OCI-M2 (cell line): ENCODE results near the gene TMEM54.

ENCODE experiments used
- DNase-seq: peaks from one replicate; lab custom pipeline; 2025; ENCODE audit not compliant: unreplicated experiment; lab: John Stamatoyannopoulos, UW

Gene TMEM54, protein sequence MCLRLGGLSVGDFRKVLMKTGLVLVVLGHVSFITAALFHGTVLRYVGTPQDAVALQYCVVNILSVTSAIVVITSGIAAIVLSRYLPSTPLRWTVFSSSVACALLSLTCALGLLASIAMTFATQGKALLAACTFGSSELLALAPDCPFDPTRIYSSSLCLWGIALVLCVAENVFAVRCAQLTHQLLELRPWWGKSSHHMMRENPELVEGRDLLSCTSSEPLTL

DNA sequence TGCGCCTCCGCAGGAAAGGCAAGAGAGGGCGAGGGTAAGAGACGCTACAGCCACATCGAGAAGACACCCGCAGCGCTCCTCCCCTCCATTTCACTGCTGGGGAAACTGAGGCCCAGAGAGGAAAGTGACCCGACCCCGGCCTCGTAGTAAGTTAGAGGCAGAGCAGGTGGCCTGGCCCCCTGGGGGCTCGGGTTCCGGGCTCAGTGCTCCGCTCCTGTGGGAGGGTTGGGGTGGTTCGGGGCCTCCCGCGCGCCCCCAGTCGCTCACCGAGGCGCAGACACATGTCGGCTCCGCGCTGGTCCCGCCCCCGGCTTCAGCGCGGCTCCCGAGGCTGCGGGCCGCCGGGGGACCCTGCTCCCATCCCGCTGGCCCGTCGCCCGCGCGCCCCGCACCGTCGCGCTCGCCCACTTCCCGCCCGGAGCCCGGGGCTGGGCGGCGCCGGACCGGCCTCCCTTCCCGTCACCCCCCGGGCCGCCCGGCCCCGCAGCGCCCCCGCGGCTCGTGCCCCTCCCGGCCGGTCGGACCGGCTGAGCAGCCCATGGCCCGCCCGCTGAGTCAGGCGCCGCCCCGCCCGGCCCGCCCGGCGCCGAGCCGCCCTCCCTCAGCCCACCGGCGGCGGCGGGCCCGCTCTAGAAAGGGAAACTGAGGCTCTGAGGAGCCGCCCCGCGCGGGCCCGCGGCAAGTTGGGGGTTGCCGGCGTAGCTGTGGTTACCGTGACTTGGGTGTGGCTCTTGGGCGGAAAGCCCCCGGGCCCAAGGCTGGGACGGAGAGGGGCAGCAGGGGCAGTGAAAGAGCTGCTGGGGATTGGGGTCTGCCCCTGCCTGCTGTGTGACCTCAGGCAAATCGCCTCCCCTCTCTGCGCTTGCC lies at the start of gene TMEM54:
Gene TMEM54 (minus strand): TSS at position 434 of the 867 bp plus-strand sequence. CDS start 151 bp downstream, at position 283.
- DNase-seq, result no peak

DNA sequence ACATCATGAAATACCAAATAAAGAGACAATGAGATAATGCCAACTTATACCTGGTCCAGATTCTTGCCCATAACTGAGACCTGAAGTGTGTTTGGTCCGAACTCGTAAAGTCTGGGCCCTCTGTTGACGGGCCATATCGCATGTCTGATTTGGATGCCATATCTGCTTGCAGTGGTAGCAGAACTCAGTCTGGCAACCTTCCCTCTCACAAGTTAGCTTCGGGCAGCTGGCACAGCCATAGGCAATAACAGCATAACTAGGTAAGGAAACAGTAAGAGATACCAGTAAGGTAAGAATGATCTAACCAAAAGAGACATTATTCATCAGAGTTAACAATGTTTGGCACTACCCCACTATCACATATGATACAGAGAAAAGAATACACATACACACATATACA lies 48.3 kb upstream of the TMEM54 start:
- DNase-seq, result no peak

DNA sequence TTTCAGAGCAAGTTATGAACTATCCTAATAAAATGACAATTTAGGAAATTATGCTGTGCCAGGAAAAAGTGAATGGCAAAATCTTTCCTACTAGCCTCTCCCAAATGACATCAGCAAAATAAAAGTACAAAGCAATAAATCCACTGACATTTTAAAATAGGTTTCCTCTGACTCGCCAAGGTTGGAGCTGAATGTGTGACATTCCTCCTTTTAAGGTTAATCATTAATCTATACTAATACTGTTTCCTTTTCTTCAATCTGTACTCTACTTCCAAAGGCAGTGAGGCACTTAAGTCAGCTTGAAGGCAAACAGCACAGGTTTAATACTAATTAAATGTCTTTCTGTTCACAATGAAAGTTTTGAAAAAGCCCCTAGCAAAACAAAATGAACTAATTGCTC lies 47.7 kb upstream of the TMEM54 start:
- no peak for DNase-seq

DNA sequence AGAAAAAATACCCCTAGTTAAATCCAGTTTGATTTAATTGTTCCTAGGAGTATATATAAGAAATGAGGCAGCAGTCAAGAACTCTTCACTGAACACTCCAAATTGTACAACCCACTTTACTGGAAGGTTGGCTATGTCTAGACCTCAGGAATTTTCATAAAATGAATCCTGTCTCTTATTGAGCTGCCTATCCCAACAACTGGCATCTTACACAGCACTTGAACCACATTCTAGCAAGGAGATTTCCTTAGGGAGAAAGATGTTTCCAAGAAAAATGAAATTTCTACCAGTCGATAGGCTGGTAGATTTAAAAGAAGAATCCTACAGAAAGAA lies 47.2 kb upstream of the TMEM54 start:
- no peak for DNase-seq

DNA sequence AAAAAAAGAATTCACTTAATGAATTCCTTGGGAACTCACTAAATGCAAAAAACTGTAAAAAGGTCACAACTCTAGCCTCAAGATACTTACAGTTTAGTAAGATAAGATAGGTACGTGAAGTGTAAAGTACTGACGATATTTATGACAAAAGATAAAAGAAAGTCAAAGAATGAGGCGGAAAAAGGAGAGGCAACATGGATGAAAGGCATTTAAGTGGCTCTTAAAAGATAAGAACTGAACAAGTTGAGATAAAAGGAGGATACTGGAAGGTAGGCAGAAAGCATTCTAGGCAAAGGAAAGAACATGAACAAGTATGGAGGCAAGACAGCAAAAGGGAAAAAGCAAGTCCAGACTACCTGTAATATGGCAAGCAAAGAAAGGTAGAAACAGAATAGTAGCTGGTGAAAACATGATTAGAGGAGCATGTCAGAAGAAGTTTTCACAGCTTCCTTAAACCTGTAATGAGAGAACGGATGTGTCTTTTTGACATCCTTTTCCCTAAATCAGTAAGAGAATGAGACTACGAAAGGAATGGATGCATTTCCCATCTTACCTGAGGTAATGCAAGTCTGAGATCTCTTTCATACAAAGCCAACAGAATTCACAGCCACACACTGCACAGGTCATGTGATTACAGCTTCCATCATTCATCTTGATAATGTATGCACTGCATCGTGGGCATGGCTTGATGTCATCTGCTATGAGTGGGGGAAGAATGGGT lies 46.6 kb upstream of the TMEM54 start:
- no peak for DNase-seq

DNA sequence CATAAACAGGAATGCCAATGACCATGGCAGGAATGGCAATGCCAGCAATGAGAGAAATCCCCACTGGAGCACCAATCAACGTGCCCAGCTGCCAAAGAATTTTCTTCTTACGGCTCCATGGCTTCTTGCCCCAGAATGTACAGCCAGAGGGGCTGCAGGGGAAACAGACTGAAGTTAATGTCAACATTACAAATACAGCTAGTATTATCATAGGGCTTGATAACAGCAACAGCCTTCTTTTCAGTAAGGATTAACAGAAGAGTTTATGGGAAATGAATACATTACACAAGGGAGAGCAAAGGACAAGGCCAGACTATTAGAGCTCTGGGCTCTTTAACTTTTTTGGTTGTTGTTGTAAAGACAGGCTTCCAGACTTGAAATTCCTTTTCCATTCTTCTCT lies 45.2 kb upstream of the TMEM54 start:
- no peak for DNase-seq

DNA sequence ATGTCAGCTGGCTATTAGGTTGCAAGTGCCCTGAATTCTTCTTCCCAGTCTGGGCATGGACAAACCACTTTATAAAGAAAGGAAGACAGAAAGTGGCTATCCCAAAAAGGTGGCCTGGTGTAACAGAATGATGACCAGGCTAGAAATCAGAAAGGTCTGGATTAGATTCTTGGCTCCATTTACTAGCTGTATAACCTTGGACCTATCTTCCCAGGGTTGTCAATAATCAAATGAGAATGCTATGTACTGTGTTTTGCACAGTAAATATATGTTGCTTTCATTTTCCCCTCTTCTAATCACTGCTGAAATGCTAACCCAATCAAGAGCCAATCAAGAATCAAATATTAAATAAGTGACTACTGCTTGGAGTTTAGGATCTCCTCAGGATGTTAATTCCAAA lies 43.0 kb upstream of the TMEM54 start:
- DNase-seq, result no peak

DNA sequence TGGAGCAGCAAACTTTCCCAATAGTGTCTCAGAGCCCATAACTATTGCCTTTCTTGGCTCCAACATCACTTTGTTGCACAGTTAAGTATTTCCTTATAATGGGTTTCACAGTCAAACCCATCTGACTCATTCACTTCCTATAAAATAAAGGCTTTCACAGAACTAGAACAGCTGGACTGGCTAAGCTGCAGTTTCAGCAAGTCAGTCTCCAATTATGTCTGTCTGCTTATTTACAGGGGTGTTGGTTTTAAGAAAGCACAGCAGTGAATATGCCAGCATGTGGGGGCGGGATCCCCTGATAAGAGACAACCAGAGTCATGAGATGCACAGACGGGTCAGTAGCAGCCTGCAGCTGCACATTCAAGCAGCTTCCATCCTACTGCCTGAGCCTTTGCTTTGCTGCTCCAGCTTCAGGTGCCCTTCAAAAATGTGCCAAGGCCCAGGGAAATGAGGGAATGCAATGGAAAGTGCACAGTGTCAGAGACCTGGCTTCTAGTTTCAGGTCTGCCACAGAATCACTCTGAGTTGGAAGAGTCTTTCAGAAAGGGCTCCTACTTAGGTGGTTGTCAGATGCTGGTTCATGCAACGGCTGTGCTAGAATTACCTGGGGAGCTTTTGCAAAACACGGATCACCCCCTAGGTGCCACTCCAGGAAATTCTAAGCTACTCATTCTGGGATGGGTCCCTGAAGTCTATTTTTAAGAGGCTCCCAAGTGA lies 38.6 kb upstream of the TMEM54 start:
- DNase-seq, result no peak

DNA sequence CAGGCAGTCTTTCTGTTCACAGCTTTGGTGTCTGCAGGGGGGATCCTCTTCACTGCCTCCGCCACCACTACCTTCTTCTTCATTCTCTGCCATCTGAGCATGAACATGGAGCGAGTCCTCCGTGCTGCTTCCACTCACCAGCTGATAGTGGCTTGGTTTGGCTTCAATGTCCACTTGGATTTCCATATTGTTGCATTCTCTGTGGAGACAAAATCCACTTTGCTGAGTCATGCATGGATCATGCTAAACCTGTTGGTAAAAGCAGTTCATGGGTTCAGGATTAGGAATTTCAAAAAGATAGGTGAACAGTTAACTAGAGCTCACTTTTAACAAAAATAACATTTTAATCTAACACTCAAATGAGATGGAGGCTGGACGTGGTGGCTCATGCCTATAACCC lies 35.9 kb upstream of the TMEM54 start:
- no peak for DNase-seq

DNA sequence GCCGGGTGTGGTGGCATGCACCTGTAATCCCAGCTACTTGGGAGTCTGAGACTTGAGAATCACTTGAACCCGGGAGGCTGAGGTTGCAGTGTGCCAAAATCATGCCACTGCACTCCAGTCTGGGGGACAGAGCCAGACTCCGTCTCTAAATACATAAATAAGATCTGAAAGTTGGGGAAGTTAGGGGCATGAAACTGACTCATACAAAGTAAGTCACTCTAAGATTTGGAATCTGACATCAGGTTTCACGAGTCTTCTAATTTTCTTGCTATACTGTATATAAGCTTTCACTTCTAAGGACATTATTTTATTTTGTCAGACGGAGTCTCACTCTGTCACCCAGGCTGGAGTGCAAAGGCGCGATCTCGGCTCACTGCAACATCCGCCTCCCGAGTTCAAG lies 33.3 kb upstream of the TMEM54 start:
- DNase-seq, result no peak

DNA sequence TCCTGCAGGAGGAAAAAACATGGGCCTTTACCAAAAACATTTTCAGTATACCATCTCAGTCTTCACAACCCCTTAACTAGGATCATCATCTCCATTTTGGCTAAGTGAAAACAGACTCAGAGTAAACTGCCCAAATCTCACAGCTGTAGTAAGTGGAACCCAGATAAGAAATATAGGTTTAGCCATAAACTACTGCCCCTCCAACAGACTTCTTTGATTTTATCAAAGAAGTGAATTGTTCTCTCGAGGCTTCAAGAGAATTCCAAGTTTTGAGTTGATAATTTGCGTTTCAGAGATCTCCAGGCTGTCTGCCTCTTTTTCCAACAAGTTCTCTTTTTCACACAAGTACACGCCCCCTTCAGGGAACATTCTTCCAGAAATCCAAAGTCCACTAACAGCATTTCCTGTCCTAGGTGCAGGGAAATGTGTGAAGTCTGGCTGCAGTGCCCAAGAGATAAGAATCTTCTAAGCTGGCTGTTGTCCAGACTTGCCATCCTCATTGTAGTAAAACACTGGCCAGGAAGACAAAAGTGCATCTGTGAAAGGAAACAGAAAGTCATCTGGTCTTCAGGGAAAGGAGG lies 32.6 kb upstream of the TMEM54 start:
- no peak for DNase-seq

DNA sequence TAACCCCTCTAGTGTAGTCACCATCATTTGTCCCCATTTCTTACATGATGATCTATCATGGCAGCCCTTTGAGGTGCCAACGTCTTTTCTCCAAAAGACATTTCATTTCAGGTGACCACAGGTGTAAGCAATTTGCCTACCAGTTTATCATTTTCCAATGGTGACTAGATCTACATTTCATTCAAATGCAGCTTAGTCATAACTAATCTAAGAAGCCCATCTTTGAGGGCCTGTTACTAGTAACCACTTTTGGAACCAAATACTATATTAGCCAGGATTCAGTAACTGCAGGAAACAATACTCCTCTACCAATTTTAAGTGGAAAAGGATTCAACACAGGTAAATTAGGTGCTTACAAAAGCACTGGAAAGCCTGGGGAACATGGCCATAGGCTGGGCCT lies 30.6 kb upstream of the TMEM54 start:
- no peak for DNase-seq

DNA sequence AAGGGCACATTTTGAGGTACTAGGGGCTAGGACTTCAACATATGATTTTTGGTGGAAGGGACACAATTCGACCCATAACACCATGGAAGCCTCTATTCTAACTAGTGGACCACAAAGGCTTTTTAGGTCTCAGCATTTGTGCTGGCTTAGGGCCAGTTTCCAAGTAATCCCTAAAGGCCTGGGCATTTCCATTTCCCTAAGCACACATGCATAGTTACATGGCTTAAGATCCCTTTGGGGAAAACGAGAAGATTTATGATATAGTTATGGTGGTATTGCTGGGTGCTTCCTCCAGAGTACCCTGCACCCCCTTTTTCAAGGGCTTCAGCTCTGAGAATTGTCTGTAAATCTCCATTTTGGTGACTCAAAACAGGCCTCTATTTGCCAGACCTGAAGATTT lies 28.2 kb upstream of the TMEM54 start:
- no peak for DNase-seq

DNA sequence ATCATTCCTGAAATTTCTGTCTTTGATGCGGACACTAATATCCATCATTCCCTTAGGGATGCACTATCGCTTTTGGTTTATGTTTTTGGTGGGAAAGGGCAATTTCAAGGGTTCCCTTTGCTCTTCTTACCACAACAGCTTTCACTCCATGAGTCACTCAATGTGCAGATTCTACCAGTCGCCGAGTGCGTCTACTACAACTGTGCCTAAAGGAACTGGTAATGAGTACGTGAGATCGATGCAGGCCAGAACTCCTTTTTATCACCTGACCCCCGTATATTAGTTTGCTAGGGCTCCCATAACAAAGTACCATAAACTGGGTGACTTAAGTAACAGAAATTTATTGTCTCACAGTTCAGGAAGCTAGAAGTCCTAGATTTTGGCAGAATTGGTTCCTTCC lies 27.5 kb upstream of the TMEM54 start:
- no peak for DNase-seq

DNA sequence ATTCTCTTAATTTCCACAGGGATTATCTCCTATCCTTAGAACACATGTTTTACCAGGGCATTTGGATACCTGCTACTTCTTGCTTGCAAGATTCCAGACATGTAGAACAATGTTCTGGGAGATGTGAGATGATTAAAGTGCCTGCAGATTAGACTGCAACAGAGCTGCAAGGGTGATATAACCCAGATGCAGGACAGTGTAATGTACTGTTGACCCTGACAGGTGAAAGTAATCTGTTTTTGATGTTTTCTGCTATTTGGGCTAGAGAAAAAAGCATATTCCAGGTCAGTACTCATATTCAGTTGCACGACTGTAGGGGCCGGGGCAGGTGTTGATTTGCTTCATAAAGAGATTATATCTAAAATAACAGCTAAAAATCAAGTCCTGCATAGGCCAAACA lies 27.1 kb upstream of the TMEM54 start:
- no peak for DNase-seq

DNA sequence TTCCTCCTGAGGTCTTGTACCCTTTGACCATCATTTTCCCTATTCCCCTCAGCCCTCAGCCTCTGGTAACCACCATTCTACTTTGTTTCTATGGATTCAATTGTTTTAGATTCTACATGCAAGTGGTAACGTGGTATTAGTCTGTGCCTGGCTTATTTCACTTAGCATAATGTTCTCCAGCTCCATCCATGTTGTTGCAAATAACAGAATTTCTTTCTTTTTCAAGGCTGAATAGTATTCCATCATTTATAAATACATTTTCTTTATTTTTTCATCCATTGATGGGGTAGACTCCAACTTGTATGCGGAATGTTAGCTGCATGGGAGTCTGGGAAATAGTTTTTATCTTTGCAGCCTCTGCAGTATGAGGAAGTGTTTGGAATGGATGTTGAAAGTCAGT lies 26.3 kb upstream of the TMEM54 start:
- DNase-seq, result no peak

DNA sequence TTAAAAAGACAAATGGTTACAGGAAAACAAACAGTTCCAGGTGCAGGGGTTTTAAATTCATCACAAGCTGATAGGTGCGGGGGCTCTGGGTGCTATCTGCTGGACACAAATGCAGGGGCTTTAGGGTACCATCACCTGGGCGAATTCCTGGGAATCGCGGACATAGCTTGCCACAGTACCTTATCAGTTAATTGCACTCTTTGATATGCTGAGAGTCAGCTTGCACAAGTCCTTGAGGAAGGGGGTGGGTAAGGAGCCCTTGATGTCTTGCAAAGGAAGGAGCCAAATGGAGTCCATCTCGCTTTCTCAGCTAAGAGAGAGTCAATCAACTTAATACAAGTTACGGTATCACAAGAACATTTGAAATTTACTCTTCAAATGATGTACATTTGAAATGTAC lies 25.4 kb upstream of the TMEM54 start:
- no peak for DNase-seq

DNA sequence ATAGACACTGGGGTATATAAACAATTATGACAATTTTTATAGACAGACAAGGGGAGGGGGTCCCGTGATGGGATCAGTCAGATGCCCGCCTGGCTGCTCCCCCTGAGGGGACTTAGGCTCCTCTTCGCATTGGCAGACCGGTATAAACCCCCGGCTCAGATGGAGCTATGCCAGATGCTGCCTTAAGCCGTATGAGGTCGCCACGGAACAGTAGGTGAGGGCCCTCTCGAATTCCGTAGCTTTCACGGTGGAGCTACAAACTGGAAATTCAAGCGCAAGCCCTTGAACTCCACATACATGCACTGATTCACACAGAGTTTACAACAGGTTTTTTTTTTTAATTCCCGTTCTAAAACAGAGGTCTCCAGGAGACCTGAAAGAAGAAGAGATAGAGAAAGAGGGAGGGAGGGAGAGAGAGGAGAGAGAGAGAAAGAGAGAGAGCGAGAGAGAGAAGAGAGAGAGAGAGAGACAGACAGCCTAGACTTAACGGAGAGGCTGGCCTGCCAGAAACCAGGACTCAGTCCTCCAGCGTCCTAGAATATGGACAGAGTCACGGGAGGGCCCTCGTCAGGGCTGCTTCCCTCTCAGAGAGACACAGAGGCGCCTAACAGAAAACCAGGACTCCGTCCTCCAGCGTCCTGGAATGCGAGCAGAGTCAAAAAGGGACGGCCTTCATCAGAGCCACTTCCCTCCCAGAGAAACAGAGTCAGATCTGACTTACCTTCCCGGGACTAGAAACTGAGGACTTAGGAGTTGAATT lies 24.4 kb upstream of the TMEM54 start:
- no peak for DNase-seq

DNA sequence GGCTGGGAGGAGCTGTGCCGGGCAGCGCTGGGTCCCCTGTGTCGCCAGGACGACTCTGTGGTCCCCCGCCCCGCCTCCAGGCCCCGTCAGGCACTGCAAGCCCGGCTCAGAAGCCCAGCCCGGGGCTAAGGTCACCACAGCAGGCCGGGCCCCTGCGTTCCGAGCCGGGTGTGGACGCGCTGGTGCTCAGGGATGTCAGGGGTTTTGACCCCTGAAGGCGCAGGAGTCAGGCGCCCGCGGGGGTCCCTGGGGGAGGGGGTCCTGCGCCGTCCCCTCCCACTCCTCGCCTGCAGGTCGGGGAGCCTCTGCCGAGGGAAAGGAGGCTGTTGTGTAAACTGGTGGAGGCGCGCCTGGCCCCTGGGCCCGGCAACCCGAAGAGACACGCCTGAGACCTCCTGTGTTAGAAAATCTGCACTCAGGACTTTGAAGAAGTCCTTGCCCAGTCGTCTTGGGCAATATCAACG lies 23.7 kb upstream of the TMEM54 start:
- DNase-seq, result no peak

DNA sequence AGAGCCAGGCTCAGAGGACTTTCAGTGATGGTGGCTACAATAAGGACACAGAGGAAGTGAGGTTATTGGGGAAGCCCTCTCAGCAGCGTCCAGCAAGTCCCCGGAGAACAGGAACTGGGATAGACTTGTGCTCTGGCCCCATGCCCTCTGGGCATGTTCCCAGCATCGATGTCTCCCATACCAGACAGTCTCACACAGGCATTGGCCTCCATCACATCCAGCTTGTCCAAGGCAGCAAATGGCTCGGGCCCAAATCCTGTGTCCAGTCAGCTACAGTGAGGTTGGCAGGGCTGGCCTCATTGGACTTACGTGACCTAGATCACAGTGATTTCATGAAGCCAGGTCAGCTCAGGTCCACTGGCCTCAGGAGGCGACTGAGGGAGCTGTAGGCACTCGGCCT lies 19.6 kb upstream of the TMEM54 start:
- no peak for DNase-seq
